ENCODE data around the gene MOXD1. TPM values are rescaled to one million over a fixed set of nuclear protein-coding genes. Genes with fewer than 3 reads are reported as not detected.

The MOXD1 gene
- total RNA-seq, 1 experiment from 2014 or later, result 5.0 TPM

- CTCF ChIA-PET, result no interaction called here
- no peak overlapping the region for H3K4me2 ChIP-seq (ENCODE audit: low read length)
- no peak overlapping the region for H3K27ac ChIP-seq (ENCODE audit: low read length)
- BruUV-seq (replicated peaks), result no TSS peak
- H2AFZ ChIP-seq (ENCODE audit: low read length), result no peak overlapping the region
- H3K27me3 ChIP-seq (ENCODE audit: low read length), result no peaks in the 10 kb centered on the region
- no peaks in the 10 kb centered on the region for H3K9me2 ChIP-seq (replicated peaks; ENCODE audit: low read length)
- no peak for DNase-seq
- intact Hi-C loops (cut with micrococcal nuclease), result loop anchor here (5.0 kb wide), 1 partner anchor 108 kb away; no protein-coding TSS in a partner anchor
- no peak overlapping the region for H3K4me3 ChIP-seq (ENCODE audit: low read length)
- no peak overlapping the region for H3K9ac ChIP-seq (ENCODE audit: low read length)
- no peak for ATAC-seq
- no peaks in the 10 kb centered on the region for H3K79me2 ChIP-seq (ENCODE audit: low read length)
- 0 out of 2 replicates have a peak, but pooled peaks cover 9% of the 10 kb centered on the region for H3K9me3 ChIP-seq (ENCODE audit: low read length)
- no peaks in the 10 kb centered on the region for H3K36me3 ChIP-seq (ENCODE audit: low read depth, low read length)
- POLR2A ChIA-PET (ENCODE audit: unreplicated experiment), result no interaction called here
- no peaks in the 10 kb centered on the region for H3F3A ChIP-seq (ENCODE audit: low read length, unreplicated experiment)
- no peaks in the 10 kb centered on the region for H3K4me1 ChIP-seq (ENCODE audit: insufficient read depth, low read length)
- no peaks in the 10 kb centered on the region for H4K20me1 ChIP-seq (ENCODE audit: low read length)
- no peak for TF ChIP-seq EZH2 (IDR thresholded peaks at IDR 0.05; ENCODE audit: low read length, unreplicated experiment)
- TF ChIP-seq CTCF (conservative IDR thresholded peaks at IDR 0.05; ENCODE audit: low read depth, low read length), result no peak
- TF ChIP-seq EZH2phosphoT487 (IDR thresholded peaks at IDR 0.05; ENCODE audit: borderline replicate concordance, low read length), result no peak
Measured at GRCh38 chr6:132390451-132390850, 10.8 kb downstream of the MOXD1 start.

GRCh38 chr6:132390017-132390416 is 11.3 kb downstream of the MOXD1 start:
- H3K4me2 ChIP-seq (ENCODE audit: low read length), result no peak overlapping the region
- no peak overlapping the region for H3K9ac ChIP-seq (ENCODE audit: low read length)
- no peaks in the 10 kb centered on the region for H3K36me3 ChIP-seq (ENCODE audit: low read depth, low read length)
- DNase-seq (no peak), ATAC-seq (no peak)
- no peaks in the 10 kb centered on the region for H3K27me3 ChIP-seq (ENCODE audit: low read length)
- H2AFZ ChIP-seq (ENCODE audit: low read length), result no peak overlapping the region
- H3K4me3 ChIP-seq (ENCODE audit: low read length), result no peak overlapping the region
- H3K27ac ChIP-seq (ENCODE audit: low read length), result no peak overlapping the region
- TF ChIP-seq CTCF (conservative IDR thresholded peaks at IDR 0.05; ENCODE audit: low read depth, low read length), result no peak
- TF ChIP-seq EZH2 (IDR thresholded peaks at IDR 0.05; ENCODE audit: low read length, unreplicated experiment), result no peak
- TF ChIP-seq EZH2phosphoT487 (IDR thresholded peaks at IDR 0.05; ENCODE audit: borderline replicate concordance, low read length), result no peak
- no peaks in the 10 kb centered on the region for H3K4me1 ChIP-seq (ENCODE audit: insufficient read depth, low read length)
- POLR2A ChIA-PET (ENCODE audit: unreplicated experiment), result no interaction called here
- H3K9me3 ChIP-seq (ENCODE audit: low read length), result 0 out of 2 replicates have a peak, but pooled peaks cover 5% of the 10 kb centered on the region
- H3K79me2 ChIP-seq (ENCODE audit: low read length), result no peaks in the 10 kb centered on the region
- no peaks in the 10 kb centered on the region for H4K20me1 ChIP-seq (ENCODE audit: low read length)
- H3F3A ChIP-seq (ENCODE audit: low read length, unreplicated experiment), result no peaks in the 10 kb centered on the region
- CTCF ChIA-PET, result no interaction called here
- H3K9me2 ChIP-seq (replicated peaks; ENCODE audit: low read length), result no peaks in the 10 kb centered on the region
- intact Hi-C loops (cut with micrococcal nuclease), result loop anchor here (5.0 kb wide), 1 partner anchor 108 kb away; no protein-coding TSS in a partner anchor
- no TSS peak for BruUV-seq (replicated peaks)

GRCh38 chr6:132388291-132388690 is 13.0 kb downstream of the MOXD1 start:
- no peaks in the 10 kb centered on the region for H3K9me3 ChIP-seq (ENCODE audit: low read length)
- no peak overlapping the region for H3K4me2 ChIP-seq (ENCODE audit: low read length)
- no peaks in the 10 kb centered on the region for H3K79me2 ChIP-seq (ENCODE audit: low read length)
- H4K20me1 ChIP-seq (ENCODE audit: low read length), result no peaks in the 10 kb centered on the region
- H3K27ac ChIP-seq (ENCODE audit: low read length), result no peak overlapping the region
- no peak overlapping the region for H3K9ac ChIP-seq (ENCODE audit: low read length)
- ATAC-seq (no peak), DNase-seq (no peak)
- no peaks in the 10 kb centered on the region for H3K4me1 ChIP-seq (ENCODE audit: insufficient read depth, low read length)
- no peak overlapping the region for H3K4me3 ChIP-seq (ENCODE audit: low read length)
- no peaks in the 10 kb centered on the region for H3K27me3 ChIP-seq (ENCODE audit: low read length)
- POLR2A ChIA-PET (ENCODE audit: unreplicated experiment), result no interaction called here
- no peaks in the 10 kb centered on the region for H3F3A ChIP-seq (ENCODE audit: low read length, unreplicated experiment)
- TF ChIP-seq EZH2 (IDR thresholded peaks at IDR 0.05; ENCODE audit: low read length, unreplicated experiment), result no peak
- no peak for TF ChIP-seq EZH2phosphoT487 (IDR thresholded peaks at IDR 0.05; ENCODE audit: borderline replicate concordance, low read length)
- TF ChIP-seq CTCF (conservative IDR thresholded peaks at IDR 0.05; ENCODE audit: low read depth, low read length), result no peak
- CTCF ChIA-PET, result no interaction called here
- no TSS peak for BruUV-seq (replicated peaks)
- no peaks in the 10 kb centered on the region for H3K9me2 ChIP-seq (replicated peaks; ENCODE audit: low read length)
- no peak overlapping the region for H2AFZ ChIP-seq (ENCODE audit: low read length)
- H3K36me3 ChIP-seq (ENCODE audit: low read depth, low read length), result no peaks in the 10 kb centered on the region
- intact Hi-C loops (cut with micrococcal nuclease), result no loop called here

Data from PC-3 (cell line).